Transverse colon (tissue), 4 donors: ENCODE results near the gene LYSET.
"Not testable (repeated sequence)": the region's sequence is repeated elsewhere in the genome, so short reads cannot be mapped to it uniquely, and the experiment has no call there.

Experiments
- CTCF ChIP-seq, 5 experiments: fragments of 200-600 bp in 3 of 5; fragments of 450-650 bp in 2 of 5; sonication (generic) in 3 of 5; IDR thresholded peaks; 1 replicate in 2 of 5; 2 replicates in 3 of 5; pipeline ENCODE4 v1.5.1; 2016 to 2017; ENCODE audit warnings: antibody characterized with exemption in 5 of 5, inconsistent platforms in 3 of 5, mild to moderate bottlenecking in 2 of 5, moderate library complexity in 1 of 5
- EP300 ChIP-seq: sonication (generic); formaldehyde crosslinking; IDR thresholded peaks from one replicate; pipeline ENCODE4 v1.6.1; 2017; ENCODE audit warnings: antibody characterized with exemption, low read depth
- POLR2A ChIP-seq: fragments of 450-650 bp; IDR thresholded peaks from one replicate; pipeline ENCODE4 v1.6.1; 2016; ENCODE audit warnings: antibody characterized with exemption, mild to moderate bottlenecking, moderate library complexity
- POLR2AphosphoS5 ChIP-seq, 3 donors: sonication (generic); formaldehyde crosslinking; IDR thresholded peaks; one replicate each; pipeline ENCODE4 v1.6.1; 2016; ENCODE audit warnings: antibody characterized with exemption in 3 of 3

DNA sequence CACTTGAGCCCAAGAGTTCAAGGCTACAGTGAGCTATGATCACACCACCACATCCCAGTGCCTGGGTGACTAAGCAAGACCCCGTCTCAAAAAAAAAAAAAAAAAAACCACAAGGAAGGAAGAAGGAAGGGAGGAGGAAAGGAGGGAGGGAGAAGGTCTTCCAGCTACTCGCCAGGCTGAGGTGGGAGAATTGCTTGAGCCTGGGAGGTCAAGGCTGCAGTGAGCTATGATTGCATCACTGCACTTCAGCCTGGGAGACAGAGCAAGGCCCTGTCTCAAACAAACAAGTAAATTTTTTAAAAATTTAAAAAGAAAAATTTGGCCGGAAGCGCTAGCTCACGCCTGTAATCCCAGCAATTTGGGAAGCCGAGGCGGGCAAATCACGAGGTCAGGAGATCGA is 16.5 kb upstream of the LYSET start:
- TF ChIP-seq CTCF (IDR thresholded peaks at IDR 0.05); POLR2A; POLR2AphosphoS5 (IDR thresholded peaks at IDR 0.05); EP300: not testable (repeated sequence)
